Liver (tissue), 9 donors: ENCODE measurements around the gene ZNF141. TPM values are rescaled to one million over a fixed set of nuclear protein-coding genes. Genes with fewer than 3 reads are reported as not detected.

ENCODE experiments used
- DNase-seq: peaks from one replicate; pipeline ENCODE4 v3.0.0-alpha.2; 2017; ENCODE audit warnings: low spot score
- H3K27ac ChIP-seq, 2 donors: one replicate each; pipeline ENCODE4 v1.7.0; 2013; ENCODE audit warnings: inconsistent platforms in 2 of 2, low read length in 2 of 2, control low read depth in 1 of 2, low read depth in 1 of 2, mild to moderate bottlenecking in 1 of 2
- H3K27me3 ChIP-seq, 4 donors: one replicate each; pipeline versions ENCODE4 v1.6.1 to v1.7.0; 2013; ENCODE audit warnings: low read length in 3 of 4, inconsistent platforms in 1 of 4, mild to moderate bottlenecking in 1 of 4, moderate library complexity in 1 of 4; ENCODE audit not compliant: control insufficient read depth in 4 of 4, insufficient read depth in 4 of 4
- H3K36me3 ChIP-seq, 4 donors: one replicate each; pipeline versions ENCODE4 v1.6.1 to v1.7.0; 2013; ENCODE audit warnings: low read length in 3 of 4, mild to moderate bottlenecking in 3 of 4, low read depth in 1 of 4, moderate library complexity in 1 of 4; ENCODE audit not compliant: control insufficient read depth in 4 of 4, insufficient read depth in 3 of 4
- H3K4me1 ChIP-seq, 4 donors: one replicate each; pipeline versions ENCODE4 v1.6.1 to v1.7.0; 2013; ENCODE audit warnings: low read length in 3 of 4, mild to moderate bottlenecking in 3 of 4, moderate library complexity in 1 of 4; ENCODE audit not compliant: control insufficient read depth in 4 of 4, insufficient read depth in 4 of 4
- H3K4me3 ChIP-seq, 3 donors: one replicate each; pipeline versions ENCODE4 v1.6.1 to v1.7.0; 2013; ENCODE audit warnings: low read length in 3 of 3, control low read depth in 1 of 3, low read depth in 1 of 3, mild to moderate bottlenecking in 1 of 3
- H3K9ac ChIP-seq, 2 donors: one replicate each; pipeline ENCODE4 v1.7.0; 2013; ENCODE audit warnings: low read length in 2 of 2, mild to moderate bottlenecking in 2 of 2, moderate library complexity in 2 of 2, control low read depth in 1 of 2, low read depth in 1 of 2
- H3K9me3 ChIP-seq, 4 donors: one replicate each; pipeline versions ENCODE4 v1.6.1 to v1.7.0; 2013; ENCODE audit warnings: low read length in 3 of 4; ENCODE audit not compliant: control insufficient read depth in 4 of 4
- ATF3 ChIP-seq: IDR thresholded peaks from 2 replicates; pipeline ENCODE4 v1.6.1; 2016; ENCODE audit warnings: antibody characterized with exemption
- CTCF ChIP-seq: fragments of 150-350 bp; IDR thresholded peaks from 2 replicates; pipeline ENCODE4 v1.5.1; 2017; ENCODE audit warnings: improper control_type of control experiment, low read depth, low read length; ENCODE audit not compliant: missing input control
- EGR1 ChIP-seq, 2 donors: IDR thresholded peaks; 2 replicates each; pipeline ENCODE4 v1.6.1; 2016 to 2018; ENCODE audit warnings: antibody characterized with exemption in 2 of 2, low read depth in 2 of 2
- FOXA1 ChIP-seq: IDR thresholded peaks from 2 replicates; pipeline ENCODE4 v1.6.1; 2016; ENCODE audit warnings: antibody characterized with exemption
- FOXA2 ChIP-seq: IDR thresholded peaks from 2 replicates; pipeline ENCODE4 v1.6.1; 2016; ENCODE audit warnings: antibody characterized with exemption
- GABPA ChIP-seq, 2 donors: IDR thresholded peaks in 1 of 2; conservative IDR thresholded peaks in 1 of 2; 2 replicates each; pipeline ENCODE4 v1.6.1; 2016; ENCODE audit warnings: antibody characterized with exemption in 2 of 2, mild to moderate bottlenecking in 1 of 2, moderate library complexity in 1 of 2
- HNF4A ChIP-seq, 2 donors: conservative IDR thresholded peaks; 2 replicates each; pipeline ENCODE4 v1.6.1; 2016; ENCODE audit warnings: antibody characterized with exemption in 2 of 2, mild to moderate bottlenecking in 2 of 2
- HNF4G ChIP-seq: IDR thresholded peaks from 2 replicates; pipeline ENCODE4 v1.6.1; 2016; ENCODE audit warnings: antibody characterized with exemption
- JUND ChIP-seq, 2 donors: IDR thresholded peaks; 2 replicates each; pipeline ENCODE4 v1.6.1; 2016; ENCODE audit warnings: antibody characterized with exemption in 2 of 2
- MAX ChIP-seq: IDR thresholded peaks from 2 replicates; pipeline ENCODE4 v1.6.1; 2016; ENCODE audit warnings: antibody characterized with exemption
- NR2F2 ChIP-seq: IDR thresholded peaks from 2 replicates; pipeline ENCODE4 v1.6.1; 2016; ENCODE audit warnings: antibody characterized with exemption
- RAD21 ChIP-seq, 2 donors: IDR thresholded peaks; 2 replicates each; pipeline ENCODE4 v1.6.1; 2016; ENCODE audit warnings: antibody characterized with exemption in 2 of 2, mild to moderate bottlenecking in 2 of 2
- REST ChIP-seq: IDR thresholded peaks from 2 replicates; pipeline ENCODE4 v1.6.1; 2016; ENCODE audit warnings: antibody characterized with exemption, mild to moderate bottlenecking
- RXRA ChIP-seq, 2 donors: IDR thresholded peaks; 2 replicates each; pipeline ENCODE4 v1.6.1; 2017 to 2018; ENCODE audit warnings: antibody characterized with exemption in 2 of 2, mild to moderate bottlenecking in 1 of 2
- SP1 ChIP-seq: IDR thresholded peaks from 2 replicates; pipeline ENCODE4 v1.6.1; 2018; ENCODE audit warnings: antibody characterized with exemption, mild to moderate bottlenecking
- TAF1 ChIP-seq: conservative IDR thresholded peaks from 2 replicates; pipeline ENCODE4 v1.6.1; 2016; ENCODE audit warnings: antibody characterized with exemption, mild to moderate bottlenecking
- YY1 ChIP-seq: IDR thresholded peaks from 2 replicates; pipeline ENCODE4 v1.6.1; 2016; ENCODE audit warnings: antibody characterized with exemption, mild to moderate bottlenecking
- ZBTB33 ChIP-seq: IDR thresholded peaks from 2 replicates; pipeline ENCODE4 v1.6.1; 2016; ENCODE audit warnings: antibody characterized with exemption
- WGBS: extraction: QIAGEN DNeasy Blood & Tissue Kit; methylation state at CpG from one replicate; pipeline ENCODE4 v1.1.7; 2013; 5-methylcytosine and 5-hydroxymethylcytosine counted together
- polyA plus RNA-seq, 2 donors: library from polyadenylated mRNA; stranded (reverse) in 1 of 2; unstranded in 1 of 2; fragments of 200-250 nt in 1 of 2; fragments of >200 nt in 1 of 2; fragmentation: Nextera tagmentation in 1 of 2; extraction: Ambion mirVana in 1 of 2; gene quantifications; one replicate each; pipeline versions ENCODE4 v1.2.1 to v1.2.3, GENCODE V29; 2013 to 2015
- total RNA-seq, 2 donors: library from RNA; depleted of rRNA; stranded (reverse); fragments of >200 nt; gene quantifications; one replicate each; pipeline ENCODE4 v1.2.3, GENCODE V29; 2014
- donor health status: healthy.
- donor health status: healthy.
- donor health status: healthy.
- donor health status: healthy.
- donor health status: healthy.

ZNF141 gene
- total and polyA plus RNA-seq, 4 donors, result 2.1 to 15.4 (median 7.7) TPM

- no peak for DNase-seq
- peaks cover 17 to 30% (median 20%) of the 10 kb centered on the region in 4 donors for H3K9me3 ChIP-seq
- peak overlapping the region; percentile 77 to 97 (median 90) for H3K4me3 ChIP-seq
- no peak overlapping the region for H3K9ac ChIP-seq
- H3K27me3 ChIP-seq, result no peaks in the 10 kb centered on the region
- WGBS, result 45% methylated on average over 13 of the region's 13 CpGs
- no peak for TF ChIP-seq SP1
- no peak for TF ChIP-seq MAX
- TF ChIP-seq RXRA (IDR thresholded peaks at IDR 0.05), result no peak
- TF ChIP-seq EGR1 (IDR thresholded peaks at IDR 0.05; ENCODE audit: low read depth in 2 of 2), result no peak
- TF ChIP-seq REST, result no peak
- no peak for TF ChIP-seq HNF4G
- no peak for TF ChIP-seq TAF1
- TF ChIP-seq FOXA2, result no peak
- TF ChIP-seq YY1, result no peak
- TF ChIP-seq ZBTB33, result no peak
- no peak for TF ChIP-seq ATF3
- no peak for TF ChIP-seq CTCF
- TF ChIP-seq JUND (IDR thresholded peaks at IDR 0.05), result no peak
- TF ChIP-seq GABPA (IDR thresholded peaks at IDR 0.05 in 1 of 2, conservative IDR thresholded peaks at IDR 0.05 in 1 of 2), result no peak
- TF ChIP-seq FOXA1, result no peak
- TF ChIP-seq RAD21 (IDR thresholded peaks at IDR 0.05), result no peak
- TF ChIP-seq NR2F2, result no peak
- TF ChIP-seq HNF4A (conservative IDR thresholded peaks at IDR 0.05), result no peak
- peaks cover 4 to 12% (median 8%) of the 10 kb centered on the region in 4 donors for H3K4me1 ChIP-seq
- no peak overlapping the region for H3K27ac ChIP-seq
- H3K36me3 ChIP-seq, result peaks cover 0 to 13% (median 8%) of the 10 kb centered on the region in 4 donors
Observed at GRCh38 chr4:338759-339097, 1.1 kb downstream of the ZNF141 start.
